ENCODE results near the gene PCP4.

The PCP4 gene

DNA sequence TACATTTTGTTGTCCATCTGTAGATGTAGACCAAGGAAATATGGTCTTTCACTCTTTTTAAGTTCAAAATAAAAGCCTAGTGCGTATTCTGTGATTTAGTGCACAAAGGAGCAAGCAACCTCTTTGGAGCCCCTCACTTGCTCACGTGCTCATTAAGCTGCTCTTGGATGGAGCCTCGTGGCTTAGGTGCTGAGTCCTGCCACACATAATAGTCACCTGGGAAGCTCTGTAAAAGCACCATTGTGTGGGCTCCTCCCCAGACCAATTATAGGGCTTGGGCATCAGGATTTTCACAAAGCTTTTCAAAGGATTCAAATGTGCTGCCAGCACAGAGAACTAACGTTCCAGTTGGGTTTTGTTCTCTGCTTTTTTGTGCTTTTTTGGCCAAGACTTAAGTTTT lies 85.0 kb downstream of the PCP4 start:
- Histone ChIP-seq H3K36me3 (ENCODE audit: insufficient read depth, low read length) (no peaks in the 10 kb centered on the region), H3K27me3 (ENCODE audit: insufficient read depth, low read length) (no peaks in the 10 kb centered on the region), H3K4me3 (ENCODE audit: low read length) (no peak overlapping the region), H3K4me1 (ENCODE audit: insufficient read depth, low read length) (no peaks in the 10 kb centered on the region), H2AFZ (ENCODE audit: low read depth, low read length) (no peak overlapping the region), H3K9me3 (ENCODE audit: low read length) (no peaks in the 10 kb centered on the region)

- Histone ChIP-seq H2AFZ (ENCODE audit: low read depth, low read length) (no peak overlapping the region), H3K27me3 (ENCODE audit: insufficient read depth, low read length) (no peaks in the 10 kb centered on the region), H3K9me3 (ENCODE audit: low read length) (no peaks in the 10 kb centered on the region), H3K4me3 (ENCODE audit: low read length) (no peak overlapping the region), H3K36me3 (ENCODE audit: insufficient read depth, low read length) (no peaks in the 10 kb centered on the region), H3K4me1 (ENCODE audit: insufficient read depth, low read length) (no peaks in the 10 kb centered on the region)
These were observed 87.3 kb downstream of the PCP4 start for GRCh38 chr21:39954570-39954969.

DNA sequence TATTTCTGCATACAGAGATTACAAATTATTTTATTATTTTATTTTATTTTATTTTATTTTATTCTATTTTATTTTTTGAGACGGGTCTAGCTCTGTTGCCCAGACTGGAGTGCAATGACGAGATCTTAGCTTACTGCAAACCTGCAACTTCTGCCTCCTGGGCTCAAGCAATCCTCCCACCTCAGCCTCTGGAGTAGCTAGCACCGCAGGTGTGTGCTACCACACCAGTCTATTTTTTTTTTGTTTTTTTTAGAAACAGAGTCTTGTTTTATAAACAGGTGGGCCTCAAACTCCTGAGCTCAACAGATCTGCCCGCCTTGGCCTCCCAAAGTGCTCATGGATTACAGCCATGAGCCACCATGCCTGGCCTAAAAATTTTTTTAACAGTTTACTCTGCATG lies 88.1 kb downstream of the PCP4 start:
- Histone ChIP-seq H3K9me3 (ENCODE audit: low read length) (no peaks in the 10 kb centered on the region), H3K4me3 (ENCODE audit: low read length) (no peak overlapping the region), H3K27me3 (ENCODE audit: insufficient read depth, low read length) (no peaks in the 10 kb centered on the region), H3K4me1 (ENCODE audit: insufficient read depth, low read length) (no peaks in the 10 kb centered on the region), H2AFZ (ENCODE audit: low read depth, low read length) (no peak overlapping the region), H3K36me3 (ENCODE audit: insufficient read depth, low read length) (no peaks in the 10 kb centered on the region)

DNA sequence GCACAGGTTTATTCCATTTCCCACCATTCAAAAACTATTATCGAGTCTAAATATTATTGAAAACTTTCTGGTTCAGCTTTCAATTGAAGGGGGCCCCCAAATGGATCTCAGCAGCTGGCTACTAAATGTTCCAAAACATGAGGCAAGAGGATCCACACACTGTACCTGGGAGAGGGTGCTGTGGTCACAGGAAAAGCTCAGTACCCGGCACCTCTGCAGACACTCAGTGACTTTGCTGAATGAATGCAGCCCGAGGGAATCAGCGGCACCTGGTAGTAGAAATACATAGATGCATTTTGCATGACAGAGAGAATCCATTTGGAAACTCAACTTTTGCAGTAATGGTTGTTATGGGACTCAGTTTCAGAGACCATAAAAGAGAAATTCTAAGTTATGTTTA lies 89.3 kb downstream of the PCP4 start:
- Histone ChIP-seq H3K4me3 (ENCODE audit: low read length) (no peak overlapping the region), H2AFZ (ENCODE audit: low read depth, low read length) (no peak overlapping the region)

GRCh38 chr21:39958731-39959130 lies 91.5 kb downstream of the PCP4 start:
- no peaks in the 10 kb centered on the region for H3K9me3 ChIP-seq (ENCODE audit: low read length)
- no peak overlapping the region for H3K4me3 ChIP-seq (ENCODE audit: low read length)
- no peaks in the 10 kb centered on the region for H3K4me1 ChIP-seq (ENCODE audit: insufficient read depth, low read length)
- no peak overlapping the region for H2AFZ ChIP-seq (ENCODE audit: low read depth, low read length)
- no peaks in the 10 kb centered on the region for H3K36me3 ChIP-seq (ENCODE audit: insufficient read depth, low read length)
- no peaks in the 10 kb centered on the region for H3K27me3 ChIP-seq (ENCODE audit: insufficient read depth, low read length)

More for the DNA sequence above, 89.3 kb downstream of the PCP4 start:
- Histone ChIP-seq H3K9me3 (ENCODE audit: low read length) (no peaks in the 10 kb centered on the region), H3K27me3 (ENCODE audit: insufficient read depth, low read length) (no peaks in the 10 kb centered on the region), H3K36me3 (ENCODE audit: insufficient read depth, low read length) (no peaks in the 10 kb centered on the region), H3K4me1 (ENCODE audit: insufficient read depth, low read length) (no peaks in the 10 kb centered on the region)

DNA sequence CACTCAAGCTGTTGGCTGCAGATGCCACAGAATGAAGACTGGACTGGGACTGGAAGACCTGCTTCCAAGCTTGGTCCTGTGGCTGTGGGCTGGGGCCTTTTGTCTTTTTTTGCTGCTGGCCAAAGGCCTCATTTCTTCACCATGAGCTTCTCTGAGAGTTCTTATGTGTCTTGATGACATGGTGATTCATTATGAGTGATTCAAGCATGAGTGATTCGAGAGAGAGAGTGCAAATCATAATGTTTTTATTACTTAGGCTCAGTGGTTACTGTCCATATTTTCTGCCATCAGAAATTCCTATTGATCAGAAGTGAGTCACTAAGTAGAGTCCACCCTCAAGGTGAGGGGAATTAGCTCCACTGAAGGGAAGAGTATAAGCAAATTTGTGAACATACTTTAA lies 94.0 kb downstream of the PCP4 start:
- Histone ChIP-seq H3K4me1 (ENCODE audit: insufficient read depth, low read length) (no peaks in the 10 kb centered on the region), H3K36me3 (ENCODE audit: insufficient read depth, low read length) (no peaks in the 10 kb centered on the region), H2AFZ (ENCODE audit: low read depth, low read length) (no peak overlapping the region), H3K27me3 (ENCODE audit: insufficient read depth, low read length) (no peaks in the 10 kb centered on the region), H3K9me3 (ENCODE audit: low read length) (no peaks in the 10 kb centered on the region), H3K4me3 (ENCODE audit: low read length) (no peak overlapping the region)

GRCh38 chr21:39965026-39965425 lies 97.8 kb downstream of the PCP4 start:
- H3K4me1 ChIP-seq (ENCODE audit: insufficient read depth, low read length): no peaks in the 10 kb centered on the region
- H2AFZ ChIP-seq (ENCODE audit: low read depth, low read length): no peak overlapping the region
- no peaks in the 10 kb centered on the region for H3K9me3 ChIP-seq (ENCODE audit: low read length)
- no peaks in the 10 kb centered on the region for H3K36me3 ChIP-seq (ENCODE audit: insufficient read depth, low read length)
- no peak overlapping the region for H3K4me3 ChIP-seq (ENCODE audit: low read length)
- no peaks in the 10 kb centered on the region for H3K27me3 ChIP-seq (ENCODE audit: insufficient read depth, low read length)

DNA sequence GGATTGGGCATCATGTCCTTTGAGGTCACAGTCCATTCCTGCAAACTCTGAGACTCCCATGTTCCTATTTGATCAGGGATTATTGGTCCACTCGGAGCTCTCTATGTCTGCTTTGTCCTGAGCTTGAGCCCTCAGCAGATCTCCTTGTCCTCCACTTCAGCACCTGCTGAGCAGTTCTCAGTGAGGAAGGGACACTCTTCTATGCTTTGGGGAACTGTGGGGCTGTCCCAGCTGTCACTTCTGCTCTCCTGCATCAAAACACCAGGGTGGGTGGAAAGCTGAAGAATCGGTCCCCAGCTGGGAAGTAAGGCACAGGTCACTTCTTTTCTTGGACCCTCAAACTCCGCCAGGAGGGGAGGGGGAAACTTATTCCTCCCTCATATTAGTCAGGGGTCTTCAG lies 99.5 kb downstream of the PCP4 start:
- Histone ChIP-seq H3K9me3 (ENCODE audit: low read length) (no peaks in the 10 kb centered on the region), H3K4me1 (ENCODE audit: insufficient read depth, low read length) (peaks cover 3% of the 10 kb centered on the region), H3K36me3 (ENCODE audit: insufficient read depth, low read length) (no peaks in the 10 kb centered on the region), H3K27me3 (ENCODE audit: insufficient read depth, low read length) (no peaks in the 10 kb centered on the region), H3K4me3 (ENCODE audit: low read length) (no peak overlapping the region), H2AFZ (ENCODE audit: low read depth, low read length) (no peak overlapping the region)

- no peak overlapping the region for H3K4me3 ChIP-seq (ENCODE audit: low read length)
- no peak overlapping the region for H2AFZ ChIP-seq (ENCODE audit: low read depth, low read length)
- no peaks in the 10 kb centered on the region for H3K36me3 ChIP-seq (ENCODE audit: insufficient read depth, low read length)
- no peaks in the 10 kb centered on the region for H3K27me3 ChIP-seq (ENCODE audit: insufficient read depth, low read length)
- no peaks in the 10 kb centered on the region for H3K9me3 ChIP-seq (ENCODE audit: low read length)
- H3K4me1 ChIP-seq (ENCODE audit: insufficient read depth, low read length): peaks cover 12% of the 10 kb centered on the region
These were observed 100.8 kb downstream of the PCP4 start for GRCh38 chr21:39968010-39968409.

GRCh38 chr21:39969691-39970364 lies 102.6 kb downstream of the PCP4 start:
- no peaks in the 10 kb centered on the region for H3K27me3 ChIP-seq (ENCODE audit: insufficient read depth, low read length)
- no peaks in the 10 kb centered on the region for H3K9me3 ChIP-seq (ENCODE audit: low read length)
- no peak overlapping the region for H3K4me3 ChIP-seq (ENCODE audit: low read length)
- no peak overlapping the region for H2AFZ ChIP-seq (ENCODE audit: low read depth, low read length)
- H3K36me3 ChIP-seq (ENCODE audit: insufficient read depth, low read length): no peaks in the 10 kb centered on the region
- H3K4me1 ChIP-seq (ENCODE audit: insufficient read depth, low read length): peaks cover 12% of the 10 kb centered on the region

- Histone ChIP-seq H2AFZ (ENCODE audit: low read depth, low read length) (no peak overlapping the region), H3K36me3 (ENCODE audit: insufficient read depth, low read length) (no peaks in the 10 kb centered on the region), H3K27me3 (ENCODE audit: insufficient read depth, low read length) (no peaks in the 10 kb centered on the region), H3K4me1 (ENCODE audit: insufficient read depth, low read length) (peaks cover 12% of the 10 kb centered on the region), H3K9me3 (ENCODE audit: low read length) (no peaks in the 10 kb centered on the region), H3K4me3 (ENCODE audit: low read length) (no peak overlapping the region)
These were observed 104.7 kb downstream of the PCP4 start for GRCh38 chr21:39971956-39972355.

DNA sequence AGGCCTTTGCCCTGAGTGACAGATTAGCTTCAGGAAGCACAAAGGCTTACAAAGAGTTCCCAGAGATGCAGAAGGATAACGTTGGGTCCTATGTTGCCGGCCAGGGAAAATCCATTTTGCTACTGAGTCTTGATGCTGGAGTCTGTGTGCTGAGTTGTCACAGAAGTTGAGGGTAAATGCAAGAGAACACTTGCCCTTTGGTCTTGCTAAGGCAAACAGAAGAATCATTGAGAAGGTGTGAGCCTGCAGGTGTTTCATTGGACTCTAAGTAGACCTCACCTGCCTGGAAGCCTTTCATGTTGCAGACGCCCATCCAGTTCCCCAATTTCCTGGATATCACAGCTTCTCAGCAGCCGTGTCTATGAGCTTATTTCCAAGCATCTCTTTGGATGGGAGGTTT lies 105.2 kb downstream of the PCP4 start:
- Histone ChIP-seq H3K36me3 (ENCODE audit: insufficient read depth, low read length) (no peaks in the 10 kb centered on the region), H3K9me3 (ENCODE audit: low read length) (no peaks in the 10 kb centered on the region), H3K4me1 (ENCODE audit: insufficient read depth, low read length) (peaks cover 12% of the 10 kb centered on the region), H3K4me3 (ENCODE audit: low read length) (no peak overlapping the region), H2AFZ (ENCODE audit: low read depth, low read length) (no peak overlapping the region), H3K27me3 (ENCODE audit: insufficient read depth, low read length) (no peaks in the 10 kb centered on the region)

DNA sequence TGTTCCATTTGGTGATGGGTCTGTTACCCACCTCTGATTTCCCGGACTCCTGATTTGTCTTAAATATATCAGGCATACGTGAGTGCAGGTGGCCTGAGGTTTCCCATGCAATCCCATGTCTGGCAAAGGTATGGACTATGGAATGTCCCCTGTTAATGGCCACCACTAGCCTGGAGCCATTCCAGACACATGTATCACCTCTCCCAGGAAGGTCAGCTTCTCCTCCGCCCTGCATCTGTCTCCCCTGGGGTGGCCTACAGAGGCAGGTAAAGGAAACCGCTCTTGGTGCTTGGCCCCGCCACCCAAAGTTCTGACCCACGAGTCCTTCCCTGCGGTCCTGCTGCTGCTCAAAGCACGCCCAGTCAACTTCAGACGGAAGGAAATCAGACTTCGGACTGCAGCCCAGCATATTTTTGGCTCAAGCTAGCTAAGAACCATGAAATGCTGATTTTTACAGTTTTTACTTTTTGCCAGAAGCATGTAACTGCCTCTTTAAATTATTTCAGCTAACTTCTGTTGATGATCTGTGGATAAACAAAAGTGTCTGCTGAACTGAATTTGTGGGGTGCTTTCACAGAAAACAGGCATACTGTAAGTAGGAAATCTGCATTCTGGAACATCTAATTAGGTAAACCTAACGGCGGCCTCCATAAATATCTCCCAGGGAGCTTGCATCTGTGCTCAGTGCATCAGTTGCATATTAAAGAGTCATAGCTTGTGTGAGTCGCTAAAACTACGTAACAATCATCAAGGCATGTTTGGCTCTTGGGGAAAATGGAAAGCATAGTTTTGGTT lies 105.9 kb downstream of the PCP4 start:
- no peaks in the 10 kb centered on the region for H3K36me3 ChIP-seq (ENCODE audit: insufficient read depth, low read length)
- no peak overlapping the region for H2AFZ ChIP-seq (ENCODE audit: low read depth, low read length)
- H3K27me3 ChIP-seq (ENCODE audit: insufficient read depth, low read length): no peaks in the 10 kb centered on the region
- H3K4me3 ChIP-seq (ENCODE audit: low read length): no peak overlapping the region
- no peaks in the 10 kb centered on the region for H3K9me3 ChIP-seq (ENCODE audit: low read length)
- H3K4me1 ChIP-seq (ENCODE audit: insufficient read depth, low read length): peaks cover 12% of the 10 kb centered on the region

Data from neuron (in vitro differentiated cells).